Thyroid gland (tissue), 4 donors: Measurements from ENCODE around the gene ANAPC2. TPM values are rescaled to one million over a fixed set of nuclear protein-coding genes. Genes with fewer than 3 reads are reported as not detected.

Source experiments
- DNase-seq, 2 donors: peaks; one replicate each; pipeline ENCODE4 v3.0.0-alpha.2; 2019
- H3K27ac ChIP-seq, 3 donors: fragments of 200-600 bp; sonication (generic); 1 replicate in 2 of 3; 2 replicates in 1 of 3; pipeline ENCODE4 v1.5.1; 2016 to 2019; ENCODE audit warnings: mild to moderate bottlenecking in 1 of 3, moderate library complexity in 1 of 3
- H3K27me3 ChIP-seq: fragments of 200-600 bp; sonication (generic); one replicate; pipeline ENCODE4 v1.5.1; 2019
- H3K36me3 ChIP-seq, 2 donors: fragments of 200-600 bp; sonication (generic); one replicate each; pipeline ENCODE4 v1.5.1; 2016 to 2019
- H3K4me1 ChIP-seq, 2 donors: fragments of 200-600 bp; sonication (generic); one replicate each; pipeline ENCODE4 v1.5.1; 2017 to 2019
- H3K4me3 ChIP-seq, 3 donors: fragments of 200-600 bp; sonication (generic); replicated peaks in 1 of 3; 1 replicate in 2 of 3; 2 replicates in 1 of 3; pipeline ENCODE4 v1.5.1; 2016; ENCODE audit warnings: mild to moderate bottlenecking in 1 of 3
- H3K9me3 ChIP-seq: fragments of 200-600 bp; sonication (generic); one replicate; pipeline ENCODE4 v1.5.1; 2017
- POLR2A ChIP-seq, 2 donors: fragments of 450-650 bp; IDR thresholded peaks; one replicate each; pipeline ENCODE4 v1.6.1; 2017; ENCODE audit warnings: antibody characterized with exemption in 2 of 2, mild to moderate bottlenecking in 2 of 2, moderate library complexity in 1 of 2
- WGBS, 2 donors: methylation state at CpG; one replicate each; pipeline ENCODE4 v1.1.5; 2017; 5-methylcytosine and 5-hydroxymethylcytosine counted together
- intact Hi-C: fragments of 100-400 bp; cut with DNase I; formaldehyde crosslinking; loops from one replicate; pipeline ENCODE4 v1.15.1; 2023
- total RNA-seq, 4 donors: library from RNA; depleted of rRNA; stranded (reverse); fragments of >200 nt; gene quantifications; one replicate each; pipeline ENCODE4 v1.2.3, GENCODE V29; 2016
- TF ChIP-seq, protein P1 (sequence below), 6 experiments: fragments of 200-600 bp in 3 of 6; fragments of 450-650 bp in 3 of 6; sonication (generic) in 3 of 6; IDR thresholded peaks; one replicate each; pipeline ENCODE4 v1.5.1; 2016 to 2019; ENCODE audit warnings: antibody characterized with exemption in 6 of 6, mild to moderate bottlenecking in 2 of 6, inconsistent platforms in 1 of 6, moderate library complexity in 1 of 6

Gene ANAPC2
- total RNA-seq, 4 donors from 2014 or later = 25.6 to 34.1 (median 31.8) TPM

DNA sequence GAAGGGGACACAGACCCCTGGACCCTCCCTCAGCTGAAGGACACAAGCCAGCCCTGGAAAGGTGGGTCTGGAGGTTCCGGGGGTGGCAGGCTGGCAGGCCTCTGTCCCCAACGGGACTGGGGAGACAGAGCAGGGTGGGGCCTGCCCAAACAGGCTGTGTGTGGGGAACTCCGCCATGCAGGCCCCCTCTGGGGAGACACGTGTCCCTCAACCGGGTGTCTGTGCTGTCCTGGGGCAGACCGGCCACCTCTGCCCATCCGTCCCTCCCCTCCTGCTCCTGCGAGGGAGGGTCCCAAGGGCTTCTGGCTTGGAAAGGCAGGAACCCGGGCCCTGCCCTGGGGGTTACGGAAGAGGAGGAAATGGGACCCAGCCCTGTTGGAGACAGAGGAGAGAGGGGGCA lies 43.7 kb upstream of the ANAPC2 start:
- Histone ChIP-seq H3K4me3 (no peak overlapping the region), H3K27ac (no peak overlapping the region), H3K27me3 (no peaks in the 10 kb centered on the region), H3K36me3 (no peaks in the 10 kb centered on the region), H3K9me3 (no peaks in the 10 kb centered on the region), H3K4me1 (peaks cover 21 to 26% of the 10 kb centered on the region in 2 donors)
- intact Hi-C loops = loop anchor here (5.0 kb wide), 1 partner anchor 115 kb away; no protein-coding TSS in a partner anchor
- no peak for TF ChIP-seq POLR2A (IDR thresholded peaks at IDR 0.05)
- TF ChIP-seq, protein P1, sequence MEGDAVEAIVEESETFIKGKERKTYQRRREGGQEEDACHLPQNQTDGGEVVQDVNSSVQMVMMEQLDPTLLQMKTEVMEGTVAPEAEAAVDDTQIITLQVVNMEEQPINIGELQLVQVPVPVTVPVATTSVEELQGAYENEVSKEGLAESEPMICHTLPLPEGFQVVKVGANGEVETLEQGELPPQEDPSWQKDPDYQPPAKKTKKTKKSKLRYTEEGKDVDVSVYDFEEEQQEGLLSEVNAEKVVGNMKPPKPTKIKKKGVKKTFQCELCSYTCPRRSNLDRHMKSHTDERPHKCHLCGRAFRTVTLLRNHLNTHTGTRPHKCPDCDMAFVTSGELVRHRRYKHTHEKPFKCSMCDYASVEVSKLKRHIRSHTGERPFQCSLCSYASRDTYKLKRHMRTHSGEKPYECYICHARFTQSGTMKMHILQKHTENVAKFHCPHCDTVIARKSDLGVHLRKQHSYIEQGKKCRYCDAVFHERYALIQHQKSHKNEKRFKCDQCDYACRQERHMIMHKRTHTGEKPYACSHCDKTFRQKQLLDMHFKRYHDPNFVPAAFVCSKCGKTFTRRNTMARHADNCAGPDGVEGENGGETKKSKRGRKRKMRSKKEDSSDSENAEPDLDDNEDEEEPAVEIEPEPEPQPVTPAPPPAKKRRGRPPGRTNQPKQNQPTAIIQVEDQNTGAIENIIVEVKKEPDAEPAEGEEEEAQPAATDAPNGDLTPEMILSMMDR (IDR thresholded peaks at IDR 0.05) = no peak
- WGBS, 2 donors = 64 to 81% methylated on average over 4 to 9 of the region's 10 CpGs
- DNase-seq = no peak

DNA sequence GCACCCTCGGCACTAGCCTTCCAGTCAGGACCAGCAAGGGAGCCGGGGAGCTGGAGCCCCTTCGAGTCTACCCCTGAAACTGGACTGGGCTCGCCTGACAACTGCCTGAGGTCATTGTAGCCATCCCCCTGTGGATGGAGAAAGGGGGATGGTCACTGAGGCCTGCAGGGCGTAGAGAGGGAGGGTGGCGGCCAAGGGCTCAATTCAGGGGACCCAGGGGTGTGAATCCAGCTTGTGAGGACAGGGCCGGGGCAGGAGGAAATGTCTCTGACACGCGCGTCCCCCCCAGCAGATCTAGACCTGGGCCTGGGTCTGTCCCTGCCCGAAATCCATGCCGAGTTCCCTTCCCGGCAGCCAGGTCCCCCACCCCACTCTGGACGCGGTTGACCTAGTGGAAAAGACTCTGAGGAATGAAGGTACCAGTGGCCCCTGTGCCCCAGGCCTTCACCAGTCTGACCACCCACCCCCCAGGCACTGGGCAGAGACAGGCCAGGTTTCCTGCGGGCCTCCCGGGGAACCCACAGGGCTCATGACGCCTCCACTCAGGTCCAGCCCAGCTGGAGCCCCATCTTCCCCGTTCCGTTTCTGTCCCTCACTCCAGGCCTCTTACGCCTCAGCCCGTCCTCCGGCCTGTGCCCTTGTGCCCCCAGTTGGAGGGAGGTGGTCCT lies 43.1 kb upstream of the ANAPC2 start:
- Histone ChIP-seq H3K36me3 (no peaks in the 10 kb centered on the region), H3K4me3 (no peak overlapping the region), H3K27me3 (no peaks in the 10 kb centered on the region), H3K4me1 (peaks cover 21 to 26% of the 10 kb centered on the region in 2 donors), H3K9me3 (no peaks in the 10 kb centered on the region), H3K27ac (no peak overlapping the region)
- WGBS, 2 donors = 86 to 87% methylated on average over 15 to 21 of the region's 23 CpGs
- intact Hi-C loops = loop anchor here (5.0 kb wide), 1 partner anchor 114 kb away; no protein-coding TSS in a partner anchor
- TF ChIP-seq POLR2A (IDR thresholded peaks at IDR 0.05) = no peak
- TF ChIP-seq, protein P1 (IDR thresholded peaks at IDR 0.05) = no peak
- DNase-seq = no peak

DNA sequence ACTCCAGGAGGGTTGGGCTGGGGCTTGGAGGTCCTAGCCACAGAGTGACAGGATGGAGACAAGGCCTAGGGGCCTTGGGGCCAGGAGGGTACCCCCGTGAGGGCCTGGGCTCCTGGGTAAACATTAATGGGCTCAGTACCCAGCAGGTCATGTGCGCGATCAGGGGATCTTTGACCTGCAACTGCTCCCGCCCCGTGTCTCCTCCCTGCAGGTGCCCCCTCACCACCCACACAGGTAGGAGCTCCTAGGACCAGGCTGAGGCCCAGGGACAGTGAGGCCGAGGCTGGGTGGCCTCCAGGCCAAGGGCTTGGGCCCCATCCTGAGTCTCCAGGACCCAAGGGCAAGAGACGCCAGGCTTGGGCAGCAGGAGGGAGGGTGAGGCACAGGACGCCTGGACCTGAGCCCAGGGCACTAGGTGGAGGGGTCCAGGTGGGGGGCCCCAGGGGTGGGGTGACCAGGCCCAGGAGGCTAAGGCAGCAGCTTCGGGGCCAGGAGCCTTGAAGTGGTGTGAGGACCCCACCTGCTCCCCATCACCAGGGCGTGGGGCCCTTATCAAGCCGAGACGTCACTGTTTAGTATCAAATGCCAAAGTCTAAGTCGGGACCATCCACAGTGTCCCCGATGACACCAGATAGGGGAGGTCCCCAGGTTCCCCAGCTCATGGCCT lies 42.5 kb upstream of the ANAPC2 start, which contains the start of gene SLC34A3:
SLC34A3 (plus strand) TSS at position 197 of the 667 bp plus-strand sequence. CDS start 802 bp downstream, outside the sequence.
- 79 to 85% methylated on average over 5 to 12 of the region's 14 CpGs for WGBS, 2 donors
- H3K36me3 ChIP-seq = no peaks in the 10 kb centered on the region
- no peak within 1 kb of the TSS for H3K4me3 ChIP-seq
- TF ChIP-seq POLR2A (IDR thresholded peaks at IDR 0.05) = no peak
- TF ChIP-seq, protein P1 (IDR thresholded peaks at IDR 0.05) = no peak
- DNase-seq = no peak
- peaks cover 18 to 26% of the 10 kb centered on the region in 2 donors for H3K4me1 ChIP-seq
- intact Hi-C loops = loop anchor here (5.0 kb wide), 1 partner anchor 114 kb away; no protein-coding TSS in a partner anchor
- no peaks in the 10 kb centered on the region for H3K27me3 ChIP-seq
- no peak within 1 kb of the TSS for H3K27ac ChIP-seq
- H3K9me3 ChIP-seq = no peaks in the 10 kb centered on the region

DNA sequence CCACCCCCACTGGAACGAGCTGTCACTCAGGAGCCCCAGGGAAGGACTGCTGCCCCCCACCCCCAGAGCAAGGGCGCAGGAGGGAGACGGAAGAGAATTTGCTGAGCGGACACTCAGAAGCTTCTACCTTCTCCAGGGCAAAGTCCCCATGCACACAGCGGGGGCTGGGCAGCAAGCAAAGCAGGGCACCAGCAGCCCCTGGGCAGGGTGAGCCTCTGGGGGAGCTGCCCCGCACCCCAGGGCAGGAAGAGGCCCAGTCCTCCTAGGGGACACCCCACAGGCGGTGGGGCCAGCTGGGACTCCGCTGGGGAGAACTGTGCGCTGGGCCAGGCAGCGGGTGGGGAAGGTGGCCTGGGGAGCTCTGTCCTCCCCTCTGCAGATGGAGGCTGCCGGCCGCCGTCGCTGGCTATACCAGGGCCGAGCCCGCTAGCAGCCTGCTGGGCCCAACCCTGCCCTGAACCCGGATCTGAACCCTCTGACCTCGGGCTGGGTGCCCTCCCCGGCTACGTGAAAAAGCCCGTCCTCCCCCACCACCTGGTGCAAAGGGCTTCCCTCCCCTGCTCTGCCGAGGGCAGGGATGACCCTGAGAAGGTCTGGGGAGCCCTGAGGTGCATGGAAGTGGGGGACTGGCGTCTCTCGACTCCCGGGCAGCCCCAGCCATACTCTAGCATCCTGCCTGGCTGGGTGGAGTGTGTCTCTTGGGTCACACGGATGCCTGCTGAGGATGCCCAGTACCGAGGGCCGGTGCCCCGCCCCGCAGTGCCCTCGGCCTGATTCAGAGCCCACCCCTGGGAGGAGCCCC lies 41.7 kb upstream of the ANAPC2 start:
- no peak for DNase-seq
- Histone ChIP-seq H3K4me1 (peaks cover 18 to 26% of the 10 kb centered on the region in 2 donors), H3K36me3 (no peaks in the 10 kb centered on the region), H3K27me3 (no peaks in the 10 kb centered on the region), H3K4me3 (no peak overlapping the region), H3K27ac (no peak overlapping the region), H3K9me3 (no peaks in the 10 kb centered on the region)
- WGBS, 2 donors = 50 to 71% methylated on average over 9 to 14 of the region's 31 CpGs
- no peak for TF ChIP-seq POLR2A (IDR thresholded peaks at IDR 0.05)
- TF ChIP-seq, protein P1 (IDR thresholded peaks at IDR 0.05) = no peak
- intact Hi-C loops = loop anchor here (5.0 kb wide), 2 partner anchors 43 to 113 kb away; partner anchors contain the start of genes ANAPC2 and SSNA1
